DOHH2 (cell line): ENCODE results near the gene IGF2BP3.

Experiments
- H3F3A ChIP-seq: fragments of 200-600 bp; sonication (generic), shearing (Covaris generic); 2 replicates; pipeline ENCODE4 v1.6.0; 2016; ENCODE audit warnings: antibody characterized with exemption, mild to moderate bottlenecking; ENCODE audit not compliant: control insufficient read depth, insufficient read depth
- H3K27ac ChIP-seq: fragments of 200-600 bp; sonication (generic); 2 replicates; pipeline ENCODE4 v1.5.1; 2014; ENCODE audit warnings: low read depth, mild to moderate bottlenecking, low read length, moderate library complexity
- H3K27me3 ChIP-seq: fragments of 200-600 bp; sonication (generic); 2 replicates; pipeline ENCODE4 v1.6.1; 2014; ENCODE audit warnings: mild to moderate bottlenecking, low read length, mixed read lengths; ENCODE audit not compliant: control insufficient read depth
- H3K36me3 ChIP-seq: fragments of 200-600 bp; sonication (generic); 2 replicates; pipeline ENCODE4 v1.6.1; 2014; ENCODE audit warnings: mild to moderate bottlenecking, low read length, moderate library complexity, mixed read lengths; ENCODE audit not compliant: control insufficient read depth
- H3K4me1 ChIP-seq: fragments of 200-600 bp; sonication (generic); 2 replicates; pipeline ENCODE4 v1.6.1; 2014; ENCODE audit warnings: mild to moderate bottlenecking, low read length, mixed read lengths; ENCODE audit not compliant: control insufficient read depth
- H3K4me2 ChIP-seq: fragments of 200-600 bp; sonication (generic); 2 replicates; pipeline ENCODE4 v1.6.0; 2014; ENCODE audit warnings: mild to moderate bottlenecking, low read length, moderate library complexity
- H3K4me3 ChIP-seq: fragments of 200-600 bp; sonication (generic); 2 replicates; pipeline ENCODE4 v1.5.1; 2014; ENCODE audit warnings: mild to moderate bottlenecking, low read length, mixed read lengths
- H3K79me2 ChIP-seq: fragments of 200-600 bp; sonication (generic); 2 replicates; pipeline ENCODE4 v1.6.1; 2014; ENCODE audit warnings: mild to moderate bottlenecking, low read length, mixed read lengths; ENCODE audit not compliant: control insufficient read depth
- H3K9me2 ChIP-seq: fragments of 200-600 bp; sonication (generic); replicated peaks from 2 replicates; pipeline ENCODE4 v1.6.1; 2014; ENCODE audit warnings: mild to moderate bottlenecking, low read length, mixed read lengths; ENCODE audit not compliant: control insufficient read depth
- H3K9me3 ChIP-seq: fragments of 200-600 bp; sonication (generic); 2 replicates; pipeline ENCODE4 v1.6.1; 2014; ENCODE audit warnings: antibody characterized with exemption, low read length, mixed read lengths; ENCODE audit not compliant: control insufficient read depth, insufficient read depth
- H4K20me1 ChIP-seq: fragments of 200-600 bp; sonication (generic); 2 replicates; pipeline ENCODE4 v1.6.0; 2014; ENCODE audit warnings: low read depth, mild to moderate bottlenecking, antibody characterized with exemption, low read length, moderate library complexity; ENCODE audit not compliant: control insufficient read depth, insufficient read depth
- CTCF ChIP-seq: fragments of 200-600 bp; sonication (generic); IDR thresholded peaks from one replicate; pipeline ENCODE4 v1.5.1; 2014; ENCODE audit warnings: antibody characterized with exemption, mild to moderate bottlenecking, low read depth, low read length; ENCODE audit not compliant: poor library complexity, severe bottlenecking
- EZH2phosphoT487 ChIP-seq: fragments of 200-600 bp; sonication (generic); IDR thresholded peaks from 2 replicates; pipeline ENCODE4 v1.6.1; 2017; ENCODE audit warnings: borderline replicate concordance, mild to moderate bottlenecking, antibody characterized with exemption, low read length, moderate library complexity, mixed read lengths

IGF2BP3 gene

GRCh38 chr7:23419160-23419559 is 51.1 kb downstream of the IGF2BP3 start:
- TF ChIP-seq CTCF (no peak), EZH2phosphoT487 (no peak)
- Histone ChIP-seq H3K27ac (no peak overlapping the region), H3K4me3 (no peak overlapping the region), H3K4me1 (peaks cover 33% of the 10 kb centered on the region), H3K4me2 (no peak overlapping the region), H3K9me2 (no peaks in the 10 kb centered on the region), H3K79me2 (peaks cover 97% of the 10 kb centered on the region), H3K9me3 (no peaks in the 10 kb centered on the region), H3K27me3 (no peaks in the 10 kb centered on the region), H3K36me3 (peaks cover 78% of the 10 kb centered on the region), H4K20me1 (peaks cover 16% of the 10 kb centered on the region), H3F3A (peaks cover 15% of the 10 kb centered on the region)

GRCh38 chr7:23418046-23418445 is 52.2 kb downstream of the IGF2BP3 start:
- peaks cover 85% of the 10 kb centered on the region for H3K36me3 ChIP-seq
- H3K9me3 ChIP-seq = no peaks in the 10 kb centered on the region
- no peak for TF ChIP-seq CTCF
- TF ChIP-seq EZH2phosphoT487 = no peak
- peaks cover 33% of the 10 kb centered on the region for H3K4me1 ChIP-seq
- no peak overlapping the region for H3K4me2 ChIP-seq
- no peaks in the 10 kb centered on the region for H3K27me3 ChIP-seq
- H3K27ac ChIP-seq = no peak overlapping the region
- peaks cover 15% of the 10 kb centered on the region for H3F3A ChIP-seq
- no peaks in the 10 kb centered on the region for H3K9me2 ChIP-seq
- H3K4me3 ChIP-seq = no peak overlapping the region
- H4K20me1 ChIP-seq = peaks cover 14% of the 10 kb centered on the region
- H3K79me2 ChIP-seq = peaks cover 95% of the 10 kb centered on the region

GRCh38 chr7:23415198-23415597 is 55.1 kb downstream of the IGF2BP3 start:
- Histone ChIP-seq H3K27me3 (no peaks in the 10 kb centered on the region), H3F3A (peaks cover 16% of the 10 kb centered on the region; the same call in 1 of the 2 replicates), H3K4me3 (no peak overlapping the region), H3K79me2 (peaks cover 91% of the 10 kb centered on the region), H3K9me2 (no peaks in the 10 kb centered on the region), H3K36me3 (peaks cover 93% of the 10 kb centered on the region), H3K4me2 (no peak overlapping the region), H3K27ac (no peak overlapping the region), H3K9me3 (no peaks in the 10 kb centered on the region), H3K4me1 (peaks cover 35% of the 10 kb centered on the region), H4K20me1 (peaks cover 5% of the 10 kb centered on the region; the same call in 1 of the 2 replicates)
- no peak for TF ChIP-seq CTCF
